ENCODE measurements around the gene ZSCAN1. TPM values are rescaled to one million over a fixed set of nuclear protein-coding genes. Genes with fewer than 3 reads are reported as not detected.

Gene ZSCAN1
- total RNA-seq, 4 donors from 2014 or later: 1.5 TPM; not detected in 3

GRCh38 chr19:58058467-58058866, 24.6 kb downstream of the ZSCAN1 start:
- no peak for DNase-seq (ENCODE audit: low spot score in 2 of 2)
- H3K9me3 ChIP-seq: peaks cover 0 to 66% (median 2%) of the 10 kb centered on the region in 4 donors
- H3K4me1 ChIP-seq: peaks cover 0 to 13% (median 0%) of the 10 kb centered on the region in 4 donors
- TF ChIP-seq POLR2A (IDR thresholded peaks at IDR 0.05) (no peak), EP300 (IDR thresholded peaks at IDR 0.05) (no peak), CTCF (IDR thresholded peaks at IDR 0.05) (no peak)
- WGBS, 2 donors: 87% methylated on average over 13 of the region's 13 CpGs
- H3K4me3 ChIP-seq: peak overlapping the region in 3 of 4 donors; percentile 55 to 74 (median 72)
- peak overlapping the region in 3 of 4 donors; percentile 87 to 93 (median 91) for H3K27ac ChIP-seq
- H3K36me3 ChIP-seq: peaks cover 0 to 26% (median 0%) of the 10 kb centered on the region in 3 donors
- H3K27me3 ChIP-seq: no peaks in the 10 kb centered on the region

- peak in 1 of 2 donors; percentile 39 for TF ChIP-seq POLR2A (IDR thresholded peaks at IDR 0.05)
- peak in 1 of 2 donors; percentile 79 for TF ChIP-seq EP300 (IDR thresholded peaks at IDR 0.05)
- TF ChIP-seq CTCF (IDR thresholded peaks at IDR 0.05): peak in 1 of 5 experiments; percentile 19
- WGBS, 2 donors: 0 to 1% methylated on average over 19 to 39 of the region's 62 CpGs
- peaks cover 0 to 13% (median 0%) of the 10 kb centered on the region in 4 donors for H3K4me1 ChIP-seq
- H3K36me3 ChIP-seq: peaks cover 0 to 33% (median 3%) of the 10 kb centered on the region in 3 donors
- H3K4me3 ChIP-seq: peak within 1 kb of the TSS; percentile 49 to 74 (median 64)
- peak; percentile 69 to 74 for DNase-seq (ENCODE audit: low spot score in 2 of 2)
- peaks cover 0 to 64% (median 4%) of the 10 kb centered on the region in 4 donors for H3K9me3 ChIP-seq
- H3K27me3 ChIP-seq: no peaks in the 10 kb centered on the region
- H3K27ac ChIP-seq: peak within 1 kb of the TSS; percentile 72 to 93 (median 89)
These were observed 25.3 kb downstream of the ZSCAN1 start, which contains the start of gene ZNF135 for GRCh38 chr19:58059003-58059670. Gene ZNF135 (plus strand): TSS chr19:58059282. CDS start chr19:58060003, 721 bp downstream.

GRCh38 chr19:58059671-58060078, 25.9 kb downstream of the ZSCAN1 start:
- no peak for DNase-seq (ENCODE audit: low spot score in 2 of 2)
- 8 to 22% methylated on average over 20 to 27 of the region's 28 CpGs for WGBS, 2 donors

GRCh38 chr19:58060231-58060630, 26.4 kb downstream of the ZSCAN1 start:
- H3K4me3 ChIP-seq: peak overlapping the region in 2 of 4 donors; percentile 49 to 72
- no peaks in the 10 kb centered on the region for H3K27me3 ChIP-seq
- H3K9me3 ChIP-seq: peaks cover 0 to 69% (median 8%) of the 10 kb centered on the region in 4 donors
- no peak overlapping the region for H3K27ac ChIP-seq
- H3K36me3 ChIP-seq: peaks cover 0 to 44% (median 9%) of the 10 kb centered on the region in 3 donors
- TF ChIP-seq EP300 (IDR thresholded peaks at IDR 0.05): no peak
- TF ChIP-seq POLR2A (IDR thresholded peaks at IDR 0.05): no peak
- no peak for TF ChIP-seq CTCF (IDR thresholded peaks at IDR 0.05)
- 78 to 91% methylated on average over 20 to 24 of the region's 24 CpGs for WGBS, 2 donors
- peaks cover 0 to 13% (median 0%) of the 10 kb centered on the region in 4 donors for H3K4me1 ChIP-seq
- no peak for DNase-seq (ENCODE audit: low spot score in 2 of 2)

More at GRCh38 chr19:58059671-58060078, 25.9 kb downstream of the ZSCAN1 start:
- peak overlapping the region; percentile 49 to 74 (median 64) for H3K4me3 ChIP-seq
- peaks cover 0 to 13% (median 0%) of the 10 kb centered on the region in 4 donors for H3K4me1 ChIP-seq
- H3K36me3 ChIP-seq: peaks cover 0 to 38% (median 5%) of the 10 kb centered on the region in 3 donors
- H3K27ac ChIP-seq: peak overlapping the region; percentile 72 to 93 (median 89)
- TF ChIP-seq POLR2A (IDR thresholded peaks at IDR 0.05): no peak
- no peak for TF ChIP-seq EP300 (IDR thresholded peaks at IDR 0.05)
- TF ChIP-seq CTCF (IDR thresholded peaks at IDR 0.05): no peak
- peaks cover 0 to 65% (median 5%) of the 10 kb centered on the region in 4 donors for H3K9me3 ChIP-seq
- no peaks in the 10 kb centered on the region for H3K27me3 ChIP-seq

- no peak for DNase-seq (ENCODE audit: low spot score in 2 of 2)
- peaks cover 0 to 9% (median 0%) of the 10 kb centered on the region in 4 donors for H3K4me1 ChIP-seq
- H3K27me3 ChIP-seq: no peaks in the 10 kb centered on the region
- peaks cover 0 to 92% (median 29%) of the 10 kb centered on the region in 4 donors for H3K9me3 ChIP-seq
- peaks cover 0 to 78% (median 23%) of the 10 kb centered on the region in 3 donors for H3K36me3 ChIP-seq
- 97 to 99% methylated on average over 3 of the region's 3 CpGs for WGBS, 2 donors
- no peak overlapping the region for H3K27ac ChIP-seq
- no peak overlapping the region for H3K4me3 ChIP-seq
- TF ChIP-seq CTCF (IDR thresholded peaks at IDR 0.05) (no peak), EP300 (IDR thresholded peaks at IDR 0.05) (no peak), POLR2A (IDR thresholded peaks at IDR 0.05) (no peak)
These were observed 29.9 kb downstream of the ZSCAN1 start for GRCh38 chr19:58063712-58064111.

Measured in tibial nerve (tissue), 4 donors.